Cerebellar nuclear complex (tissue), 1 donor: Measurements from ENCODE around the gene WNT11.

Source experiments
- DNase-seq, 2 experiments: peaks; one replicate each; lab custom pipeline; 2025; lab: John Stamatoyannopoulos, UW

WNT11 gene

GRCh38 chr11:76153571-76153923, 52.8 kb downstream of the WNT11 start:
- DNase-seq = no peak

- DNase-seq = no peak
Observed at GRCh38 chr11:76152741-76153570, 53.3 kb downstream of the WNT11 start.

GRCh38 chr11:76152086-76152681, 54.1 kb downstream of the WNT11 start:
- no peak for DNase-seq

- no peak for DNase-seq
Observed at GRCh38 chr11:76151556-76152085, 54.7 kb downstream of the WNT11 start.

- DNase-seq = no peak
Observed at GRCh38 chr11:76150141-76150540, 56.2 kb downstream of the WNT11 start.

GRCh38 chr11:76149713-76150112, 56.6 kb downstream of the WNT11 start:
- no peak for DNase-seq

- DNase-seq = no peak
Observed at GRCh38 chr11:76148941-76149613, 57.2 kb downstream of the WNT11 start.

- no peak for DNase-seq
Observed at GRCh38 chr11:76148231-76148630, 58.1 kb downstream of the WNT11 start.

GRCh38 chr11:76147106-76147740, 59.1 kb downstream of the WNT11 start:
- no peak for DNase-seq

- DNase-seq = no peak
Observed at GRCh38 chr11:76143274-76143673, 63.0 kb downstream of the WNT11 start.

GRCh38 chr11:76141901-76142588, 64.3 kb downstream of the WNT11 start:
- no peak for DNase-seq

GRCh38 chr11:76140912-76141574, 65.3 kb downstream of the WNT11 start:
- no peak for DNase-seq

- DNase-seq = no peak
Observed at GRCh38 chr11:76139314-76139713, 67.0 kb downstream of the WNT11 start.
